Mammary epithelial cell (primary cell): ENCODE measurements around the gene LMBRD1.

ENCODE experiments used
- CTCF ChIP-seq, 2 donors: IDR thresholded peaks in 1 of 2; conservative IDR thresholded peaks in 1 of 2; 2 replicates each; pipeline ENCODE4 v1.5.1; 2011 to 2012; ENCODE audit warnings: inconsistent platforms in 2 of 2, low read length in 2 of 2, mild to moderate bottlenecking in 2 of 2, control low read depth in 1 of 2, low read depth in 1 of 2; ENCODE audit not compliant: insufficient read depth in 1 of 2; ENCODE audit errors: extremely low read depth in 1 of 2
- EZH2 ChIP-seq: IDR thresholded peaks from 2 replicates; pipeline ENCODE4 v1.6.1; 2012; ENCODE audit warnings: low read length, inconsistent platforms, borderline replicate concordance

DNA sequence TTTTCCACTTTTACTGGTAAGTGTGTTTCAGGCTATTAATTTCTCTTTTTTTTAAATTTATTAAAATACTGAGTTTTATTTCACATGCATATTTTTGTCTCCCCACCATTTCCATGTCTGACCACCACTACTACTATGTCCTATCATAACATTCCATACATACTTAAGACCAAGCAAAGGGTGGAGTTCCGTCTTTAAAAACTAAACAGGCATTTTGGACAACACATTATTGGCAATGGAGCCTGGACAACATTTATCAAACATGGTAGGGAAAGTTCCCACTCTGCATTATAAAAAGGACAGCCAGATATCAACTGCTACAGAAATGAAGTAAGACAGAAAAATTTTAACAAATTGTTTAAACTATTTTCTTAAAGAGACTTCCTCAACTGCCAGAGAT lies 91.9 kb downstream of the LMBRD1 start:
- TF ChIP-seq CTCF (conservative IDR thresholded peaks at IDR 0.05 in 1 of 2, IDR thresholded peaks at IDR 0.05 in 1 of 2; ENCODE audit: extremely low read depth in 1 of 2, insufficient read depth in 1 of 2, low read depth in 1 of 2, low read length in 2 of 2): no peak
- no peak for TF ChIP-seq EZH2
